DMS153 (cell line): Measurements from ENCODE around the gene RAB37.

Source experiments
- DNase-seq: peaks from one replicate; lab custom pipeline; 2025; lab: John Stamatoyannopoulos, UW

The RAB37 gene

GRCh38 chr17:74736513-74737298 is at the start of gene RAB37:
TSS of gene RAB37 (plus strand) at chr17:74737256. CDS start at chr17:74737273, 17 bp downstream.
- no peak for DNase-seq

- DNase-seq: no peak
These were observed 49.2 kb upstream of the RAB37 start for GRCh38 chr17:74687886-74688285.

DNA sequence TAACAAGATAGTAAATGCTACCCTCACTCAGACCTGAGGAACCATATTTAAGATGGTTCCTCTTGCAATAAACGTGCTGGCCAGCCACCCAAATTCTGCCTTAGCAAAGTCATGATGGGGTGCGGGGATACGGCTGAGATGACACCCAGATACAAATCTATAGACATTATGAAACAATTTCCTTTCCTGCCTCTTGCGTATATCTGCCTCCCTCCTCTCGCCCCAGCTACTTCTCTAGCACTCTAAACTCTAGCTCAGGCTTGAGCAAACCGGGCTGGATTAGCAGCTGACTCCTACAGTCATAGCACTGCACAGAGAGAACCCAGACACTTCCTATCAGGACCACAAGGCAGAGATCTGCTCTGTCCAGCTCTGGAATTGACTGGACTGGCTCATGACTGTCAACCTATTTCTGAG is 46.6 kb upstream of the RAB37 start:
- DNase-seq: no peak

DNA sequence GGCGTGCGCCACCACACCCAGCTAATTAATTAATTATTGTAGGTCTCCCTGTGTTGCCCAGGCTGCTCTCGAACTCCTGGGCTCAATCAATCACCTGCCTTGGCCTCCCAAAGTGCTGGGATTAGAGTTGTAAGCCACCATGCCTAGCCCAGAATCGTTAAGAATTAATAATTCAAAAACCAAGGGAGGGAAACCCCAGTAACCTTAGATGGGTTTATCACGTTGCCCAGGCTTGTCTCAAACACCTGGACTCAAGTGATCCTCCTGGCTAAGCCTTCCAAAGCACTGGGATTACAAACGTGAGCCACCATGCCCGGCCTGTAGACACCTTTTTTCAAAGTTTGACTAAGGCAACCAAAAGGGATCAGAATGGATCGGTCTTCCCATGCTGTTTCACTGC is 45.9 kb upstream of the RAB37 start:
- no peak for DNase-seq

DNA sequence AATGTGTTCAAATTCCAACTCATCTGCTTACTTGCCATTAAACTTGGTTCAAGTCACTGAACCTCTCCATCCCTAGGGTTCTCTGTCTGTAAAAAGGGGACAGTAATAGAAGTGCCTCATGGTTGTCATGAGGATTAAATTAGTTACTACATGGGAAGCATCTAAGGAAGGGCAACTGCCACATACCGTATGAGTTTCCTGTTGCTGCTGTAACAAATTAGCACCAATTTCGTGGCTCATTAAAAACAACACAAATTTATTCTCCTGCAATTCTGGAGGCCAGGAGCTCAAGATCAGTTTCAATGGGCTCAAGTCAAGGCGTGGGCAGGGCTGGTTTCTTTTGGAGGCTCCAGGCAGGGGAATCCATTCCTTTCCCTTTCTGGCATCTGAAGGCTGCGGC is 43.0 kb upstream of the RAB37 start:
- DNase-seq: no peak

- DNase-seq: no peak
These were observed 41.4 kb upstream of the RAB37 start for GRCh38 chr17:74695629-74696028.

DNA sequence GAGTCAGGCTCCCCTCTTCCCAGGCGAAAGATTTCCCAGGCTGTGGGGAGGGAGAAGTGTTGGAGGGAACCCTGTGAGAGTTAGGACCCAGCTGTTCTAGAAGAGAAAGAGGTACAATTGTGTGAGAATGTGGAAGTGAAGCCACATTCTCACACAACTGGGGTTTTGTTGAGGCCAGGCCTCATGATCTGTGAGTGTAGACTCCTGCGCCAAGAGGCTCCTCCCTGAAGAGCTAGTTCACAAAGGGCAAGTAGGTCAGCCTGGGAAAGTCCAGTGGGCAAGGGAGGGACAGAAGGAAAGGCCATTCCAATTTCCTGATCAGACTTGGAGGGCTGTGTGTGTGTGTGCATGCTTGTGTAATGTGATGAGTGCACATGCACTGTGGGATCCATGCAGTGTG is 39.5 kb upstream of the RAB37 start:
- no peak for DNase-seq

- no peak for DNase-seq
These were observed 39.0 kb upstream of the RAB37 start for GRCh38 chr17:74698069-74698468.

DNA sequence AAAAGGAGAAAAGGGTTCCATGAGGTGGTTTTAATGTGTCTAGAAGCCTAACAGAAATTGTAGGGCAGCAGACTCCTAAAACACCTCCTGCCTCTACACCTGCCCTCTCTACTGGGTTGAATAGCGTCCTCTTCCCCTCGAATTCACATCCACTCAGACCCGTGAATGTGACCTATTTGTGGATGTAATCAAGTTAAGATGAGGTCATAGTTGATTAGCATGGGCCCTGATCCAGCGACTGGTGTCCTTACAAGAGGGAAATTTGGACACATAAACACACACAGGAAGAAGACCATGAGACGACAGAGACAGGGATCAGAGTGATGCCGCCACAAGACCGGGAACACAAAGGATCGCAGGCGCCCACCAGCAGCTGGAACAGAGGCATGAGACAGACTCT is 37.8 kb upstream of the RAB37 start:
- DNase-seq: no peak

DNA sequence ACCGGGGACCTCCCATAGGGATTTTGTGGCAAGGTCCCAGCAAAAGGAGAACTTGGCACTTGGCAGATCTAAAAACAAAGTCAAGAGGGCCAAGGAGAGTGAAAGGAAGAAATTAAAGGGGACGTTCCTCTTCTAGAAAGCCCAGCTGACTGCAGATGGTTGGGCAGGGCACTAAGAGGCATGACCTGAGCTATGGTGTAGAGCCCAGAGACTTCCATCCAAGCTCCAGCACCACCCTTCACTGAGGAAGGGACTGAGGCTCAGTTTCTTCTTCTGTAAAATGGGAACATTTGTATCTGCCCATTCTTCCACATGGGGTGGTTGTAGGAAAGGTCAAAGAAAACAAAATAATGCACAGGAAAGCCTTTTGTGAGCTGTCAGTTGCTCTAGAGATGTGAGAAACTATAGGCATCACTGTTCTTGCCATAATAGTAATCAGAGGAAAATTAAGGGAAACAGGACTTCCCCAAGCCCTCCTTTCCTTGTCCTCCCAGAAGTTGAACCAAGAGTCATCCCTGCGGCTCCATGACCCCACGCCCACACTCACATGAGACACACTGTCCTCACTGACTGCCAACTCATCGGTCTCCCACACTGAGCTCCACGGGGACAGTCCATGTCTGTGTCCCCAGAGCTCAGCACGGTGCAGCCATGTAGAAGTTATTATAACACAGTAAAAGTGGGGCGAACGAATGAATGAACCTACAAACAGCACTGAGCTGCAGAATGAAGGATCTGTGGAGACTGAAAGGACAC is 34.8 kb upstream of the RAB37 start:
- no peak for DNase-seq

GRCh38 chr17:74703311-74703710 is 33.7 kb upstream of the RAB37 start:
- DNase-seq: no peak

DNA sequence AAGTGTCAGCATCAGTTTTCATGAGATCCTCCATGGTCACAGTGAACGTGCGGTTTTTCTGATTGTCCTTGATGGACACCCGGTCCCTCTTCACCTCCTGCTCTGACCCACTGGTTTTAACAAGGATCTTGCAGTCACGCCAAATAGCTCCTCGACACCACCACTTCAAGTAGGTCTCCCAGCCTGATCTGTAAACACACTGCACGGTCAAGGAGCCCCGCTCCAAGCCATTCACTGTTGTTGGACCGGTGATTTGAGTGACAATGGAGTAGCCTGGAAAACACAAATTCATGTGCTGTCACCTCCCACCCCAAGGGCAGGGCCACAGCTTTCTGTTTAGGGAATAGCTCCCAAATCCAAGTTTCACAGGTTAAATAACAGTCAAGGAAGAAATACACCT is 32.5 kb upstream of the RAB37 start:
- DNase-seq: no peak

DNA sequence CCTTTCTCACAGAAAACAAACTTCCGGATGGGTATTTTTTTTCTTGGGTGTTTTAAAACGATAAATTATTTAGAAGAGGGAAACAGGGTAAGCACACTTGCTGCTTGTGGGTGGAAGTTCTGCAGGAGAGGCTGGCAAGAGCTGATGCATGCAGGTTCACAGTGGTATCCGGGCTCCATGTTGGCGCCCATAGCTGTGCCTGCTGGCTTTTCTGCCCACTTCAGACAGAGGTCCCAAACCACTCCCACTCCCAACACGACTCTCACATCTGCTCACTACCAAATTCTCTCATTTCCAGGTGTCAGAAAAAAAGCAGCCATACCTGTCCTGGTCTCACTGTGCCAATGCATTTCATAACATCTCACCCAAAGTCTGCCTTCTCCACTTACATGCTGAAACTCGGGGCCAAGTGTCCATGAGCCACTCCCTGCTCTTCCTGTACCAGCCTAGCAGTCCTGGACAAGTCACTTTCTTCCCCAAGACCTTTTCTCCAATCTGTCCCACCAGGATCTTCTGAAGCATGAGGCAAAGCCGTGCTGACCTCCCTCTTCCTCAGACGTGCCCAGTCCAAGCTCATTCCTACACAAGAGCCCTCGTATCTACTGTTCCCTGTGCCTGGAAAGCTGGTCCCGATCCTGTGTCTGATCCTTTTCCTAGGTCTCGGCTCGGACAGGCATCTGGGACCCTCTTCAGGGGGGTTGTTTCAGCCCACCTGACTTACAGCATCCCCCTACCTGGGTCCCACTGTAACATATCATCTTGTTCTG is 25.8 kb upstream of the RAB37 start:
- DNase-seq: no peak

DNA sequence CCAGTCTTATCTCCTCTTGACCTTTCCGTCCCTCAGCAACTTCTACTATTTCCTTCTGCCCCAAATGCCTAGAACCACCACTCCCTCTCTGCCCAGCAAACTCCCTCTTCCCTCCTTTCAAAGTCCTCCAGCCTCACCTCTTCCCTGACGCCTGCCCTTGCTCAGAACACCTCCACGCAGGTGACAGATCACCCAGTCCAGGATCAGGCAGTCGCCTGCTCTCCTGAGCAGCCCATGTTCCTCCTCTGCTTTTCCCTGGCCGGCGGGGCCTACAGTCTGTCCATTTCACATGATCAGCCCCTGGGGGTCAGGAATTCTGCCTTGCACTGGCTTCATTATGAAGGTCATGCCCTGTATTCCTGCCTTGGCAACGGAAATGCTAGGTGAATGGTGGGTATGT is 24.8 kb upstream of the RAB37 start:
- no peak for DNase-seq

DNA sequence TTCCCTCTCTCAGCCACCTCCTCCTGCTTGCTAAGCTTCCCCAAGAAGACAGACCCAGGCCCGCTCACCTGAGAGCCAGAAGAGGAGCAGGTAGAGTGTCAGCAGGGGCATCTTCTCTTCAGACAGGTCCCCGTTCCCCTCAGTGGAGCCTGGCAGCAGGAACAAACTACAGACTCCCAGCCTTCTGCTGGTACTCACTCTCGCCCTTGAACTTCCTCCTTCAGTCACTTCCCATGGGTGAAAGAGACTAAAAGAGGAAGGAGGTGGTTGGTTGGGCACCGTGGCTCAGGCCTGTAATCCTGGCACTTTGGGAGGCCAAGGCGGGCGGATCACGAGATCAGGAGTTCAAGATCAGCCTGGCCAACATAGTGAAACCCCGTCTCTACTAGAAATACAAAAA is 24.3 kb upstream of the RAB37 start, which contains the start of gene CD300LF:
TSS of gene CD300LF (minus strand) at position 168 of the 400 bp plus-strand sequence. CDS start at position 111, 57 bp downstream.
- DNase-seq: no peak

- no peak for DNase-seq
These were observed 23.8 kb upstream of the RAB37 start for GRCh38 chr17:74713171-74713755.

DNA sequence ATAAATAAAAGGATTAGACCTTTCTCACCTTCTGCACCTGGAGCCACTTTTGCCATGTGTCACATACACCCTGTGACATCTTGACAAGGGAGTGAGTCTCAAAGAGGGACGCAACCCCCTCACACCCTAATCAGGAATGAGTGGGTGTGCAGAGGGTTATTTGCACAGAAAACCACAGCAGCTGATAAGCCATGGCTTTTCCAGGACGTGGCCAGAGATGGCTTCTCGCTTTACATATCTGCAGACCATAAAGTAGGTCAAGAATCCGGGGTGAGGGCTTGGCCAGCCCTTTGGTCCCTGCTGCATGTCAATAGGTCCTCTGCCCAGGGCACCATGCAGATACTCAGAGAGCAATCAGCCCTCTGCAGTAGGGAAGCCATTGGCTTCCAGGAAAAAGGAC is 21.9 kb upstream of the RAB37 start:
- no peak for DNase-seq

- no peak for DNase-seq
These were observed 16.6 kb upstream of the RAB37 start for GRCh38 chr17:74720506-74720905.

- DNase-seq: no peak
These were observed 14.3 kb upstream of the RAB37 start for GRCh38 chr17:74722782-74723181.

DNA sequence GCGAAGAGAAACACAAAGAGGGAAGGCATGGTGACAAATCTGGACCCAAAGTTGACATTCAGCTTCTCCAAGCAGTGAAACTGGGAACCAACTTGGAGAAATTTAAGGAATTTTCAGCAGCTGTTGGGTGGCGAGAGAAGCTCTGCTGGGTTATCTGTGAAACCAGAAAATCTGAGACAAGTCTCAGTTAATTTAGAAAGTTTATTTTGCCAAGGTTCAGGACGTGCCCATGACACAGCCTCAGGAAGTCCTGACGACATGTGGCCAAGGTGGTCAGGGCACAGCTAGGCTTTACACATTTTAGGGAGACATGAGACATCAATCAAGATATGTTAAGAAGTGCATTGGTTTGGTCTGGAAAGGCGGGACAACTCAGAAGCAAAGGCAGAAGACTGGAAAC is 13.2 kb upstream of the RAB37 start:
- DNase-seq: no peak

DNA sequence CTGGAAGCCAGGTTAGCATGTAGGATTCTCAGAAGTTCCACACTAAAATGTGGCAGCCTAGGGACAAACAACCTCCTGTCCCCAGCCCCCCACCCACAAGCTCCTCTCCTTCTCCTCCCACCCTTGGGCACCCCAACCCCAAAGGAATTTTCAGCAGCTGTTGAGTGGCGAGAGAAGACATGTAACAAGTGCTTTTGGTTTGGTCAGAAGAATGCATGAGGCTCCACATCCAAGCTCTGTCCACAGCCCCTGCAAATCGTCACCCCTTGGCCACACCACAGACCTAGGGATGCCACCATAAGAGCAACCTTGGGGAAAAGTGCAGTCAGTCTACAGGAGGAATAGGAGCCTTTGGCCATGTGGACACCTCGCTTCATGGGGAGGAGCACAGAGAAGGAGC is 11.9 kb upstream of the RAB37 start:
- no peak for DNase-seq

DNA sequence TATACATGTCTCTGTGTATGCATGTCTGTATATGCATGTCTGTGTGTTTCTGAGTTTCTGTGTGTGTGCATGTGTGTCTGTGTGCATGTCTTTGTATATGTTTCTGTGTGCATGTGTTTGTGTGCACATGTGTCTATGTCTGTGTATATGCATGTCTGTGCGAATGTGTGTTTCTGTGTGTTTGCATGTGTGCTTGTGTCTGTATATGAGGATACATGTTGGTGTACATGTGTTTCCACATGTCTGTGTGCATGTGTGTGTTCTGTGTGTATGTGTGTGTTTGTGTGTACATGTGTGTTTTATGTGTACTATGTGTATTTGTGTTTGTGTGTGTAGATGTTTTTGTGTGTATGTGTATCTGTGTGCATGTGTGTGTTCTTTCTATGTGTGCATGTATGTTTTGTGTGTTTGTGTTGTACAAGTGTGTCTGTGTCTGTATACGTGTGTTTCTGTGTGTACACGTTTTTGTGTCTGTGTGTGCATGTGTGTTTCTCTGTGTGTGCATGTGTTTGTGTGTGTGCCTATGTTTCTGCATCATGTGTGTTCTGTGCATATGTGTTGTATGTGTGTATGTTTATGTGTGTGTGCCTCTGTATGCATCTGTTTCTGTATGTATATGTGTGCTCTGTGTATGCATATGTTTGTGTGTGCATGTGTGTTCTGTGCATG is 8.9 kb upstream of the RAB37 start:
- DNase-seq: no peak
